GM18519 (cell line): ENCODE measurements around the gene MGLL.

ENCODE experiments used
- ATAC-seq: cut with Tn5 transposase; IDR thresholded peaks from one replicate; pipeline ENCODE4 v1.9.1; 2021; ENCODE audit warnings: mild to moderate bottlenecking, moderate library complexity; ENCODE audit not compliant: unreplicated experiment, low FRiP score

Gene MGLL

GRCh38 chr3:127822041-127822681 is at the start of gene MGLL:
Gene MGLL (minus strand): TSS chr3:127822515. CDS start chr3:127822318, 197 bp downstream.
- no peak for ATAC-seq

GRCh38 chr3:127870156-127870555 is 47.8 kb upstream of the MGLL start:
- no peak for ATAC-seq

- no peak for ATAC-seq
These were observed 45.7 kb upstream of the MGLL start for GRCh38 chr3:127867986-127868385.

- ATAC-seq = no peak
These were observed 45.1 kb upstream of the MGLL start for GRCh38 chr3:127867412-127867811.

GRCh38 chr3:127865941-127866340 is 43.6 kb upstream of the MGLL start:
- ATAC-seq = no peak

GRCh38 chr3:127860211-127860696 is 37.9 kb upstream of the MGLL start:
- no peak for ATAC-seq

GRCh38 chr3:127859730-127860129 is 37.4 kb upstream of the MGLL start:
- ATAC-seq = no peak

- ATAC-seq = no peak
These were observed 36.6 kb upstream of the MGLL start for GRCh38 chr3:127858937-127859336.

- ATAC-seq = no peak
These were observed 36.2 kb upstream of the MGLL start for GRCh38 chr3:127858521-127858920.

GRCh38 chr3:127857333-127857732 is 35.0 kb upstream of the MGLL start:
- no peak for ATAC-seq

- ATAC-seq = no peak
These were observed 34.5 kb upstream of the MGLL start for GRCh38 chr3:127856801-127857200.

- ATAC-seq = no peak
These were observed 32.9 kb upstream of the MGLL start for GRCh38 chr3:127855246-127855645.

GRCh38 chr3:127853681-127854080 is 31.4 kb upstream of the MGLL start:
- no peak for ATAC-seq

GRCh38 chr3:127851899-127852298 is 29.6 kb upstream of the MGLL start:
- ATAC-seq = no peak

GRCh38 chr3:127849368-127849767 is 27.1 kb upstream of the MGLL start:
- no peak for ATAC-seq

GRCh38 chr3:127848131-127849129 is 26.1 kb upstream of the MGLL start:
- ATAC-seq = no peak

- ATAC-seq = no peak
These were observed 25.0 kb upstream of the MGLL start for GRCh38 chr3:127847236-127847720.

GRCh38 chr3:127846576-127846975 is 24.3 kb upstream of the MGLL start:
- ATAC-seq = no peak

GRCh38 chr3:127844326-127844942 is 22.1 kb upstream of the MGLL start:
- ATAC-seq = no peak

- ATAC-seq = no peak
These were observed 18.4 kb upstream of the MGLL start for GRCh38 chr3:127840671-127841070.

GRCh38 chr3:127839099-127839498 is 16.8 kb upstream of the MGLL start:
- no peak for ATAC-seq
